ENCODE measurements around the gene YTHDC1.

DNA sequence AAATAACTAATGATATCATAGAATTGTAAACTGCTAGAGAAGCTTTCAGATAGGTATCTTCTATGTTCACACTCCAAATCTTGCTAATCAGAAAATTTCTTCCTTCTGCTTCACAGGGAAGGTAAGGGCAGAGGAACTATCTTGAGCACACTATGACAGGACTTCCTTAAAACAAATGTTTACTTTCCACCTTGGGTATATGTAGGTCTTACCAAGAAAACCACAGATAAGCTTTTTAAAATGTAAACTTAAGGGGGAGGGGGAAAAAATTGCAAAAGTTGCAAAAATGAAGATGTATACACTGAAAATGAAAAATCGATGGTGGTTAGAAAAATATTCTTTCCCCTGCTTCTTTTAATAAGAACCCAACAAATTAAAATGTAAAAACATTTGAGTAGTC, 30.9 kb downstream of the YTHDC1 start:
- no peak for TF ChIP-seq POLR2A (IDR thresholded peaks at IDR 0.05)
- TF ChIP-seq, protein P1, sequence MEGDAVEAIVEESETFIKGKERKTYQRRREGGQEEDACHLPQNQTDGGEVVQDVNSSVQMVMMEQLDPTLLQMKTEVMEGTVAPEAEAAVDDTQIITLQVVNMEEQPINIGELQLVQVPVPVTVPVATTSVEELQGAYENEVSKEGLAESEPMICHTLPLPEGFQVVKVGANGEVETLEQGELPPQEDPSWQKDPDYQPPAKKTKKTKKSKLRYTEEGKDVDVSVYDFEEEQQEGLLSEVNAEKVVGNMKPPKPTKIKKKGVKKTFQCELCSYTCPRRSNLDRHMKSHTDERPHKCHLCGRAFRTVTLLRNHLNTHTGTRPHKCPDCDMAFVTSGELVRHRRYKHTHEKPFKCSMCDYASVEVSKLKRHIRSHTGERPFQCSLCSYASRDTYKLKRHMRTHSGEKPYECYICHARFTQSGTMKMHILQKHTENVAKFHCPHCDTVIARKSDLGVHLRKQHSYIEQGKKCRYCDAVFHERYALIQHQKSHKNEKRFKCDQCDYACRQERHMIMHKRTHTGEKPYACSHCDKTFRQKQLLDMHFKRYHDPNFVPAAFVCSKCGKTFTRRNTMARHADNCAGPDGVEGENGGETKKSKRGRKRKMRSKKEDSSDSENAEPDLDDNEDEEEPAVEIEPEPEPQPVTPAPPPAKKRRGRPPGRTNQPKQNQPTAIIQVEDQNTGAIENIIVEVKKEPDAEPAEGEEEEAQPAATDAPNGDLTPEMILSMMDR (IDR thresholded peaks at IDR 0.05) = no peak
